ENCODE results near the gene SMAD6.

- no peak for TF ChIP-seq CTCF (IDR thresholded peaks at IDR 0.05)
- TF ChIP-seq POLR2A (IDR thresholded peaks at IDR 0.05): no peak
- no peak for TF ChIP-seq EP300 (IDR thresholded peaks at IDR 0.05)
Measured at GRCh38 chr15:66756295-66756694, 54.3 kb downstream of the SMAD6 start.
